HuH-7.5 (cell line): ENCODE data around the gene CD300LB.
"Not testable (repeated sequence)": the region's sequence is repeated elsewhere in the genome, so short reads cannot be mapped to it uniquely, and the experiment has no call there.

Experiments used
- DNase-seq: peaks from one replicate; pipeline ENCODE4 v3.0.0; 2011; ENCODE audit warnings: low spot score

Gene CD300LB

DNA sequence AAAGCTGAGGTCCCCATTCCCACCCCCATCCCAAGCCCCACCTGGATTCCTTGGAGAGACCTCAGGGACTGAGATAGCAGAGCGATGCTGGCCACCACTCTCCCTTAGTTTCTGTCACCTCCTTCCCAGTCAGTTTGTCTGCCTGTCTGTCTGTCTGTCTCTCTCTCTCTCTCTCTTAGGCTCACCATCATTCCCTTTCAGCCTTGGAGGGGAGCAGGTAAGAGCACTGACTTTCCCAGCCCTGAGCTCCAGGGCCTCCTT is 5.9 kb downstream of the CD300LB start:
- DNase-seq: no peak

GRCh38 chr17:74524653-74525464 is 6.4 kb downstream of the CD300LB start:
- DNase-seq: no peak

GRCh38 chr17:74523308-74523707 is 8.0 kb downstream of the CD300LB start:
- DNase-seq: no peak

DNA sequence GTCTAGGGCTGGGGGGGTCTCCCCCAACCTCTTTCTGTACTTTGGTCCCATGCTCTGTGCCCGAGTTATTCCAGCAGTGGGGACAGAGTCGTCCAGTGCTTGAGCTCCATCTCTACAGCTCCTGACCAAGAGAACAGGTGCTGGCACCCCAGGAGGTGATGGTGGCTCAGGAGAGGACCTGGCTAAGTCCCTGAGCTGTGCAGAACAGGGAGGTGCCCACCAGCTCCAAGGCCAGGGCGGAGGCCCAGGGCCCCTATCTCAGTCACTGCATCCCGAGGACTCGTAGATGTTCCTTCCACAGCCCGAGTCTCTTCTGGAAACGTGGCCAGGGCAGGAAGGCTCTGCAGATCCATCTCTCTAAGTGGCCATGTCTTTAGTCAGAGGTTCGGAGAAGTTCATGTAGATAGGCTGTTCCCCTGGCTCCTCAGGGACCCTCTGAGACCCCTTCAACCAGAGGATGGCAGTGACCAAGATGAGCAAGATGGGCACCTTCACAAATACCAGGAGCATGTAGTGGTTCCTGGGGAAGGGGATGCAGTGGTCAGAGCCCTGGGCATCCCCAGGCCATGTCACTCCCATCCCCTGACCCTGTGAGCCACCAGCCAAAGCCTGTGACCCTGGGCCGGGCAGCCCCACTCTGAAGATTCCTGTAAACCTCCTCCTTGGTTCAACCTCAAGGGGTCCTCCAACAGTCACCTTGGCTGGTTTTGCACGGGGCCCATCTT is 8.7 kb downstream of the CD300LB start:
- no peak for DNase-seq

- DNase-seq: no peak
Measured at GRCh38 chr17:74521701-74522201, 9.5 kb downstream of the CD300LB start.

GRCh38 chr17:74520790-74521480 is 10.3 kb downstream of the CD300LB start:
- DNase-seq: no peak

- no peak for DNase-seq
Measured at GRCh38 chr17:74520016-74520434, 11.2 kb downstream of the CD300LB start.

- not testable (repeated sequence) for DNase-seq
Measured at GRCh38 chr17:74518413-74518981, 12.8 kb downstream of the CD300LB start.

- DNase-seq: no peak
Measured at GRCh38 chr17:74516561-74517328, 14.5 kb downstream of the CD300LB start.

DNA sequence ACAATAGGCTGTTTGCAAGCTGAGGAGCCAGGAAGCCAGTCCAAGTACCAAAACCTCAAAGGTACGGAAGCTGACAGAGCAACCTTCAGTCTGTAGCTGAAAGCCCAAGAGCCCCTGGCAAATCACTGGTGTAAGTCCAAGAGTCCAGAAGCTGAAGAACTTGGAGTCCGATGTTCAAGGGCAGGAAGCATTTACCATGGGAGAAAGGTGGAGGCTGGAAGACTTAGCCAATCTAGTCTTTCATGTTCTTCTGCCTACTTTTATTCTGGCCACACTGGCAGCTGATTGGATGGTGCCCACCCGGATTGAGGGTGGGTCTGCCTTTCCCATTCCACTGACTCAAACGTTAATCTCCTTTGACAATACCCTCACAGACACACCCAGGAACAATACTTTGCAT is 15.3 kb downstream of the CD300LB start:
- DNase-seq: no peak

- DNase-seq: no peak
Measured at GRCh38 chr17:74514632-74515334, 16.5 kb downstream of the CD300LB start.

DNA sequence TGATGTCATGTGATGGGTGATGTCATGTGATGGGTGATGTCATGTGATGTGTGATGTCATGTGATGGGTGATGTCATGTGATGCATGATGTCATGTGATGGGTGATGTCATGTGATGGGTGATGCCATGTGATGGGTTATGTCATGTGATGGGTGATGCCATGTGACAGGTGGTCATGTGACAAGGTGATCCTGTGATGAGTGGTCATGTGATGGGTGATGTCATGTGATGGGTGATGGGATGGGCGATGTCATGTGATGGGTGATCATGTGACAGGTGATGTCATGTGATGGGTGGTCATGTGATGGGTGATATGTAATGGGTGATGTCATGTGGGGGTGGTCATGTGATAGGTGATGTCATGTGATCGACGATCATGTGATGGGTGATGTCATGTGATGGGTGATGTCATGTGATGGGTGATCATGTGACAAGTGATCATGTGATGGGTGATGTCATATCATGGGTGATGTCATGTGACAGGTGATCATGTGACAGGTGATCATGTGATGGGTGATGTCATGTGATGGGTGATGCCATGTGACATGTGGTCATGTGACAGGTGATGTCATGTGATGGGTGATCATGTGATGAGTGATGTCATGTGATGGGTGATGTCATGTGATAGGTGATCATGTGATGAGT is 17.2 kb downstream of the CD300LB start:
- DNase-seq: no peak

GRCh38 chr17:74512624-74513091 is 18.6 kb downstream of the CD300LB start:
- no peak for DNase-seq

DNA sequence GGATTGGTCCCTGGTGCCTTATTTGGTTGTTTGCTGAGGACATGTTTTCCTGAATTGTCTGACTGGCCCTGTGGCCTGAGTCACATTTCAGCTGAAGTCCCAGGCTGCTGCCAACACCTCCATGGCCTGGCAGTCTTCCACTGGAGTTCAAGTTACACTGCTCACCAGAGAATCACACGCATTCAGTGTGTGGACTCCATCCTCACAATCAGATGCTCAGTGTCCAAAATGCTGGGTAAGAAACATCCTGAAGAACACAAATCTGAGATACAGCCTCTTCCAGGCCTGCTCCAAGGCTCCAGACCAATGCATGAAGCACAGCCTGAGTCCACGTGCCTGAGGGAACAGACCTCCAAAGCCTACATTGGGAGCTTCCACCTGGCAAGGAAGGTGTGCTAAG is 19.2 kb downstream of the CD300LB start:
- DNase-seq: no peak

DNA sequence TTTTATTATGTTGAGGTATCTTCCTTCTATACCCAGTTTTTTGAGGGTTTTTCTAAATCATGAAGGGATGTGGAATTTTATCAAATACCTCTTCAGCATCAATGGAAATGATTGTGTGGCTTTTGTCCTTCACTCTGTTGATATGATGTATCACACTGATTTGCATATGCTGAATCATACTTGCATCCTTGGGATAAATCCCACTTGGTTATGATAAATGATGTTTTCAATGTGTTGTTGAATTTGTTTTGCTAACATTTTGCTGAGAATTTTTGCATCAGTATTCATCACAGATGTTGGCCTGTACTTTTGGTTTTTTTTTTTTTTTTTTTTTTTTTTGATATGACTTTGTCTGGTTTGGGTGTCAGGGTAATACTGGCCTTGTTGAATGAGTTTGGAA is 23.1 kb downstream of the CD300LB start:
- DNase-seq: no peak

DNA sequence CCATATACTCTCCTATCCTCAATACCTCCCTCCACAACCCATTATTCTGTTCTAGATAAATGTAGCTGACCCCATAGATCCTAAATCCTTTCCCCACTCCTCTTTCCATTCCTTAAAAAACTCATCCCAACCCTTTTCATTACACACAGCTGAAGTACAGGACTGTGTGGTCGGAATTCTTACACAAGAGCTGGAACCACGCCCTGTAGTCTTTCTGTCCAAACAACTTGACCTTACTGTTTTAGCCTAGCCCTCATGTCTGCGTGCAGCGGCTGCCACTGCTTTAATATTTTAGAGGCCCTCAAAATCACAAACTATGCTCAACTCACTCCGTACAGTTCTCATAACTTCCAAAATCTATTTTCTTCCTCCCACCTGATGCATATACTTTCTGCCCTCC is 27.3 kb downstream of the CD300LB start:
- not testable (repeated sequence) for DNase-seq

DNA sequence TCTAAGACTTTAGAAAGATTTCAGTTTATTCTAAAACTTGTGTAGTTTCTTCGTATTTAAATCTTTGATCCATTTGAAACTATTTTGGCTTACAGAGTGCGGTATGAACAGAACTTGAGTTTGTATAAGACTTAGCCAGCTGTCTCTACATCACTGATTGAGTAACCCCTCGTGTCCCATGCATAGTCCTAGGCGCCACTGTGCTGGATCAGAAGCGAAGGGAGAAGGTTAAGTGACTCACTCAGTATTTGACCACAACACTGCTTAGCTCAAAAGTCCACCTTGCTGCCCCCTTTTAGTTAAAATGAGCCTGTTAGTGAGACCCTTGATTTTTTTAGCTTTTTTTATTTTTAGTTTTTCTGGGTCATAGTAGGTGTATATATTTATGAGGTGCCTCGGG is 28.4 kb downstream of the CD300LB start:
- DNase-seq: no peak

GRCh38 chr17:74499992-74500391 is 31.3 kb downstream of the CD300LB start:
- no peak for DNase-seq

GRCh38 chr17:74497471-74497870 is 33.8 kb downstream of the CD300LB start:
- no peak for DNase-seq

DNA sequence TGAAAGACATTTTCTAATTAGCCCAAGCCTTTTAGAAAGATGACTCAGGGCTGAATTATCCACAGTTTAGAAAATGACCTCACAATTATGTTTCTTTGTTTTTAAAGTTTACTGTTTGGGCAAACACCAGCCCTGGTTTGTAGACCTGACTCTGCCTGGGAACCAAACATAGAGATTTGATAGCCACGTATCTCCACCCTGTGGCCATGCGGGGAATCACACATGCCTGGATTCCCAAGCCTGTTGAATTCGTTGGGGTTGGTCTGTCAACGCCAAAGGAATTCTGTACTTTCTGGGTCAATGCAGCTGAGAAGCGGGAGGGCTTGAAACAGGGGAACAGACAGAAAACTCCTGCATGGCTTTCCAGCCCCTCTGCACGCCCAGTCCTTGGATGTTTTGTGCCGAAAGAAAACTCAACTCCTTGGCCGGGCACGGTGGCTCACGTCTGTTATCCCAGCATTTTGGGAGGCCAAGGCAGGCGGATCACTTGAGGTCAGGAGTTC is 37.9 kb downstream of the CD300LB start:
- peak; percentile 54 for DNase-seq
